ENCODE results near the gene AHCYL2.
A peak's percentile ranks its signal among the peaks of the same experiment; 100 is the strongest.

GRCh38 chr7:129367700-129368388 lies 143.0 kb downstream of the AHCYL2 start:
- TF ChIP-seq, protein P1, sequence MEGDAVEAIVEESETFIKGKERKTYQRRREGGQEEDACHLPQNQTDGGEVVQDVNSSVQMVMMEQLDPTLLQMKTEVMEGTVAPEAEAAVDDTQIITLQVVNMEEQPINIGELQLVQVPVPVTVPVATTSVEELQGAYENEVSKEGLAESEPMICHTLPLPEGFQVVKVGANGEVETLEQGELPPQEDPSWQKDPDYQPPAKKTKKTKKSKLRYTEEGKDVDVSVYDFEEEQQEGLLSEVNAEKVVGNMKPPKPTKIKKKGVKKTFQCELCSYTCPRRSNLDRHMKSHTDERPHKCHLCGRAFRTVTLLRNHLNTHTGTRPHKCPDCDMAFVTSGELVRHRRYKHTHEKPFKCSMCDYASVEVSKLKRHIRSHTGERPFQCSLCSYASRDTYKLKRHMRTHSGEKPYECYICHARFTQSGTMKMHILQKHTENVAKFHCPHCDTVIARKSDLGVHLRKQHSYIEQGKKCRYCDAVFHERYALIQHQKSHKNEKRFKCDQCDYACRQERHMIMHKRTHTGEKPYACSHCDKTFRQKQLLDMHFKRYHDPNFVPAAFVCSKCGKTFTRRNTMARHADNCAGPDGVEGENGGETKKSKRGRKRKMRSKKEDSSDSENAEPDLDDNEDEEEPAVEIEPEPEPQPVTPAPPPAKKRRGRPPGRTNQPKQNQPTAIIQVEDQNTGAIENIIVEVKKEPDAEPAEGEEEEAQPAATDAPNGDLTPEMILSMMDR (IDR thresholded peaks at IDR 0.05; ENCODE audit: low read length) = peak; percentile 100
- TF ChIP-seq EZH2 (IDR thresholded peaks at IDR 0.05; ENCODE audit: borderline replicate concordance, low read length) = no peak

Measured in OCI-LY1 (cell line).